HG03097 (cell line): ENCODE measurements around the gene ZNF282.

Source experiments
- ATAC-seq: cut with Tn5 transposase; IDR thresholded peaks from one replicate; pipeline ENCODE4 v1.9.1; 2021; ENCODE audit not compliant: unreplicated experiment, low FRiP score

Gene ZNF282

GRCh38 chr7:149195180-149196150, at the start of gene ZNF282:
Gene ZNF282 (plus strand): TSS chr7:149195546. CDS start chr7:149195590, 44 bp downstream.
- peak; percentile 92 for ATAC-seq

GRCh38 chr7:149147072-149147751, 48.1 kb upstream of the ZNF282 start, which contains the start of gene ZNF398:
Gene ZNF398 (plus strand): TSS chr7:149147453. CDS start chr7:149147743, 290 bp downstream.
- peak; percentile 64 for ATAC-seq

GRCh38 chr7:149147752-149148653, 47.3 kb upstream of the ZNF282 start:
- ATAC-seq, result peak; percentile 1

GRCh38 chr7:149150981-149151380, 44.4 kb upstream of the ZNF282 start:
- no peak for ATAC-seq

- ATAC-seq, result no peak
These were observed 42.0 kb upstream of the ZNF282 start for GRCh38 chr7:149153346-149153745.

GRCh38 chr7:149154056-149154455, 41.3 kb upstream of the ZNF282 start:
- ATAC-seq, result no peak

- no peak for ATAC-seq
These were observed 38.4 kb upstream of the ZNF282 start for GRCh38 chr7:149156898-149157297.

GRCh38 chr7:149161241-149161848, 34.0 kb upstream of the ZNF282 start:
- no peak for ATAC-seq

- no peak for ATAC-seq
These were observed 29.2 kb upstream of the ZNF282 start for GRCh38 chr7:149166142-149166541.

GRCh38 chr7:149166630-149167352, 28.6 kb upstream of the ZNF282 start:
- ATAC-seq, result no peak

GRCh38 chr7:149171892-149172533, 23.3 kb upstream of the ZNF282 start:
- no peak for ATAC-seq

- ATAC-seq, result no peak
These were observed 22.8 kb upstream of the ZNF282 start for GRCh38 chr7:149172534-149172920.

GRCh38 chr7:149175150-149175549, 20.2 kb upstream of the ZNF282 start:
- no peak for ATAC-seq

GRCh38 chr7:149179241-149179640, 16.1 kb upstream of the ZNF282 start:
- ATAC-seq, result no peak

GRCh38 chr7:149180722-149181449, 14.5 kb upstream of the ZNF282 start:
- ATAC-seq, result no peak

- no peak for ATAC-seq
These were observed 13.9 kb upstream of the ZNF282 start for GRCh38 chr7:149181450-149181790.

- no peak for ATAC-seq
These were observed 11.1 kb upstream of the ZNF282 start for GRCh38 chr7:149184274-149184673.

- ATAC-seq, result no peak
These were observed 7.1 kb upstream of the ZNF282 start for GRCh38 chr7:149188213-149188612.
